ENCODE results near the gene ALDH8A1. TPM values are rescaled to one million over a fixed set of nuclear protein-coding genes. Genes with fewer than 3 reads are reported as not detected.

ALDH8A1 gene, protein sequence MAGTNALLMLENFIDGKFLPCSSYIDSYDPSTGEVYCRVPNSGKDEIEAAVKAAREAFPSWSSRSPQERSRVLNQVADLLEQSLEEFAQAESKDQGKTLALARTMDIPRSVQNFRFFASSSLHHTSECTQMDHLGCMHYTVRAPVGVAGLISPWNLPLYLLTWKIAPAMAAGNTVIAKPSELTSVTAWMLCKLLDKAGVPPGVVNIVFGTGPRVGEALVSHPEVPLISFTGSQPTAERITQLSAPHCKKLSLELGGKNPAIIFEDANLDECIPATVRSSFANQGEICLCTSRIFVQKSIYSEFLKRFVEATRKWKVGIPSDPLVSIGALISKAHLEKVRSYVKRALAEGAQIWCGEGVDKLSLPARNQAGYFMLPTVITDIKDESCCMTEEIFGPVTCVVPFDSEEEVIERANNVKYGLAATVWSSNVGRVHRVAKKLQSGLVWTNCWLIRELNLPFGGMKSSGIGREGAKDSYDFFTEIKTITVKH
- total RNA-seq, result under 1 TPM in 1 of 2 donors, not detected in 1; 0.35 TPM

DNA sequence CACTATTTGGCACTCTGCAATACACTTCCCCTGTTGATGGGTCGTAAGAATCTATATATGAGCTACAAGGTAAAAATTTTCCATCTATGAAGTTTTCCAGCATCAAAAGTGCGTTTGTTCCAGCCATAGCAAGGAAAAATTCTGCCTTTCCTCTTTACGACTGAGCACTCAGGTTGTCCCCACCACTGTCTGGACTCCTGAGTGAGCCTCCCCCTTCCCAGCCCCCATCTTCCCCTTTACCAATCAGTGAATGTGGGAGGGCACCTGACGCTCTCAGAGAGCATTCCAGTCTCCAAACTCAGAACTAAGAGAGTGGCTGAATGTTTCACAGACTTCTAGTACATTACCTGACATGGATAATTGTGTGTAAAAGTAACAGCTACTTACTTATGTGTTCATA lies at the start of gene ALDH8A1:
TSS of gene ALDH8A1 (minus strand) at position 175 of the 400 bp plus-strand sequence. CDS start at position 127, 48 bp downstream.
- Histone ChIP-seq H3K27ac (no peak within 1 kb of the TSS), H3K4me1 (no peaks in the 10 kb centered on the region)
- TF ChIP-seq, protein P1, sequence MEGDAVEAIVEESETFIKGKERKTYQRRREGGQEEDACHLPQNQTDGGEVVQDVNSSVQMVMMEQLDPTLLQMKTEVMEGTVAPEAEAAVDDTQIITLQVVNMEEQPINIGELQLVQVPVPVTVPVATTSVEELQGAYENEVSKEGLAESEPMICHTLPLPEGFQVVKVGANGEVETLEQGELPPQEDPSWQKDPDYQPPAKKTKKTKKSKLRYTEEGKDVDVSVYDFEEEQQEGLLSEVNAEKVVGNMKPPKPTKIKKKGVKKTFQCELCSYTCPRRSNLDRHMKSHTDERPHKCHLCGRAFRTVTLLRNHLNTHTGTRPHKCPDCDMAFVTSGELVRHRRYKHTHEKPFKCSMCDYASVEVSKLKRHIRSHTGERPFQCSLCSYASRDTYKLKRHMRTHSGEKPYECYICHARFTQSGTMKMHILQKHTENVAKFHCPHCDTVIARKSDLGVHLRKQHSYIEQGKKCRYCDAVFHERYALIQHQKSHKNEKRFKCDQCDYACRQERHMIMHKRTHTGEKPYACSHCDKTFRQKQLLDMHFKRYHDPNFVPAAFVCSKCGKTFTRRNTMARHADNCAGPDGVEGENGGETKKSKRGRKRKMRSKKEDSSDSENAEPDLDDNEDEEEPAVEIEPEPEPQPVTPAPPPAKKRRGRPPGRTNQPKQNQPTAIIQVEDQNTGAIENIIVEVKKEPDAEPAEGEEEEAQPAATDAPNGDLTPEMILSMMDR (IDR thresholded peaks at IDR 0.05), result no peak

DNA sequence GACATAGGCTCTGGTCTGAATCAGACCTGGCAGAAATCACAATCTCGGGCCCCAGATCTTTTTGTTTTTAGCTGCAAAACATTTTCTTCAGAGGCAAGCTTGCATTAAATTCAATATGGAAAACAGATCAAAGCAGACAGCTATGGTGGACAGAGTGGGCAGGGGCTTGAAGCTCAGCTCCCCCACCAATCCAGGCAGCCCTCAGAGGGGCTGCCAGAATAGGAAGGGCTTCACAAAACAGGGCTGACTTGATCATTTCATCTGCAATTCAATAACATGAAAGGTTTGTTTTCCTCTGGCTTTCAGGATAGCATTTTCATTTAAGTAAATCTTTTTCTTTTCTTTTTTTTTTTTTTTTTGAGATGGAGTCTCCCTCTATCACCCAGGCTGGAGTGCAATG lies 49.2 kb upstream of the ALDH8A1 start:
- DNase-seq (ENCODE audit: low spot score), result no peak
- Histone ChIP-seq H3K9me3 (no peaks in the 10 kb centered on the region), H3K4me3 (no peak overlapping the region), H3K4me1 (no peaks in the 10 kb centered on the region), H3K27ac (no peak overlapping the region), H3K36me3 (peaks cover 20% of the 10 kb centered on the region), H3K27me3 (no peaks in the 10 kb centered on the region)
- TF ChIP-seq, protein P1 (IDR thresholded peaks at IDR 0.05), result no peak

More for the DNA sequence above, at the start of gene ALDH8A1:
- Histone ChIP-seq H3K27me3 (no peaks in the 10 kb centered on the region), H3K9me3 (no peaks in the 10 kb centered on the region), H3K36me3 (no peaks in the 10 kb centered on the region), H3K4me3 (no peak within 1 kb of the TSS)
- no peak for DNase-seq (ENCODE audit: low spot score)

DNA sequence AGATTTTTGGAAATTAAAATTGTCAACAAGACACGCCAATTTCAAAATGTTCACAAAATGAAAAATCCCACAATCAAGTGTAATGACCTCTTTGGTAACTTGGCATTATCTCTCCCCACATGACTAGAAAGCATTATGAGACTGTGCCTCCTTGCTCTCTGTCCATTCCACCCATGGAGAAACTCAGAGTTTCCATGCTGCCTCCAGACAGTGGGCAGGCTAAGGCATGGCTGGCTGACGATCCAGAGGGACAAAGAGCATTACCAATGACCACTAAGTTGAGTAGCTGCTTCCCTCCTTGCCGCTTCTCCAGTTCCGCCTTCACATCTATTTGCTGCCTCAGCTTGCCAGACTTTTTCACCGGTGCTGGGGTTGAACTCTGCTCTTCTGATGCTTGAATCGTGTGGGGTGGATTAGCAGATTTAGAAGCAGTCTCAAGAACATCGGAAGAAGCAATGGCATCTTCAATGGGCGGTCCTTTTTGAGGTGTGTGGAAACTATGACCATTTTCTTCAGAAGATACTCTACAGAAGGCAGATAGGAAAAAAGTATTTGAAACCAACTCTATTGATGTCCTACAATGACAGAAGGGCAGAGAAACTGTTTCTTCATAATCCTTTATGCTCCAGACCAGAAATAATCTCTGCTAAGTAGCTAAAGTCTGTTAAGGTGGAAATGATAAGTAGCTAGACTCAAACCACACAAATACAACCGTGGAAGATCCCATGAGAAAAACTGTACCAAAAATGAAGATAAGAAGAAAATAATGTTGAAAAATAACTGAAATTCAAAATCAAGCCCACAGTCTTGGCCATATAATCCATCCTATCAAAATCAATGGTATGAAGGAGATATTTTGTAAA lies 47.5 kb upstream of the ALDH8A1 start:
- DNase-seq (ENCODE audit: low spot score), result no peak

DNA sequence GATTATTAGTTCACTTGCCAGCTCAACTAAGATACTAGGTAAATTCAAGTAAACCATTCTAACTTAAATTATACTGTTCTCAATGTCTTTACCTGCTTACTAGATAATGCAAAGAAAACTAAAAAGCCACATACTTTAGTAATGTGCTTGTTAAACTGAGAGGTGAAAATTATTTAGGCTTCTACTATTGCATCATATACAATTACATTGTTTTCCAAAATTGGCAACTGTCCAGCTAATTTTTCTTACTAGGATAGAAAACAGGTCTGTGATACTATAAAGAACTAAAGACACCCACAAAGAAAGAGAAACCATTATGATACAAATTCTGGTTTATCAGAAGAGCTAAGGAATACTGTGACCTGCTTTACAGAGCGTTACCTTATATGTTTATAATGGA lies 45.6 kb upstream of the ALDH8A1 start:
- Histone ChIP-seq H3K9me3 (no peaks in the 10 kb centered on the region), H3K36me3 (peaks cover 27% of the 10 kb centered on the region), H3K4me1 (no peaks in the 10 kb centered on the region), H3K27me3 (no peaks in the 10 kb centered on the region), H3K4me3 (no peak overlapping the region), H3K27ac (no peak overlapping the region)
- no peak for DNase-seq (ENCODE audit: low spot score)
- TF ChIP-seq, protein P1 (IDR thresholded peaks at IDR 0.05), result no peak

More for the DNA sequence above, 47.5 kb upstream of the ALDH8A1 start:
- Histone ChIP-seq H3K36me3 (peaks cover 22% of the 10 kb centered on the region), H3K9me3 (no peaks in the 10 kb centered on the region), H3K4me3 (no peak overlapping the region), H3K4me1 (no peaks in the 10 kb centered on the region), H3K27ac (no peak overlapping the region), H3K27me3 (no peaks in the 10 kb centered on the region)
- TF ChIP-seq, protein P1 (IDR thresholded peaks at IDR 0.05), result no peak

DNA sequence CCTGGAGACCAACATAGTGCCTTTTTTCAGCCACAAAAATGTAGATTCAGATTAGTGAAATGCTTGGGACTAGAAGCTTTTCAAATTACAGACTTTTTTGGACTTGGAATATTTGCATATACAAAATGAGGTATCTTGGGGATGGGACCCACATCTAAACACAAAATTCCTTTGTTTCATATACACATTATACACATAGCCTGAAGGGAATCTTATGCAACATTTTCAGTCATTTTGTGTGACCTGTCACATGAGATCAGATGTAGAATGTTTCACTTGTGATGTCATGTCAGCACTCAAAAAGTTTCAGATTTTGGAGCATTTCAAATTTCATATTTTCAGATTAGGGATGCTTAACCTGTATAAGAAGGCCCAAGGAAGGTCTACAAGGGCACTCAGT lies 44.5 kb upstream of the ALDH8A1 start:
- DNase-seq (ENCODE audit: low spot score), result no peak
- Histone ChIP-seq H3K4me3 (no peak overlapping the region), H3K9me3 (no peaks in the 10 kb centered on the region), H3K4me1 (no peaks in the 10 kb centered on the region), H3K27ac (no peak overlapping the region), H3K27me3 (no peaks in the 10 kb centered on the region), H3K36me3 (peaks cover 27% of the 10 kb centered on the region)
- TF ChIP-seq, protein P1 (IDR thresholded peaks at IDR 0.05), result no peak
